ENCODE measurements around the gene SH3RF3. TPM values are rescaled to one million over a fixed set of nuclear protein-coding genes. Genes with fewer than 3 reads are reported as not detected.

SH3RF3 gene
- total and polyA plus RNA-seq, 2 donors (not counting 1 experiment from before 2014, with no cell fraction given): 8.3 to 10.1 TPM

- Histone ChIP-seq H3K9ac (ENCODE audit: insufficient read depth, low read length) (no peak overlapping the region), H3K4me1 (ENCODE audit: control insufficient read depth, extremely low read depth, insufficient read depth, low read length) (peaks cover 2% of the 10 kb centered on the region), H2AFZ (ENCODE audit: low read length) (no peak overlapping the region), H3K27ac (ENCODE audit: insufficient read depth, low read length) (no peak overlapping the region), H3K4me2 (ENCODE audit: extremely low read depth, insufficient read depth, low read length) (no peak overlapping the region), H3K9me3 (ENCODE audit: control insufficient read depth, insufficient read depth, low read depth, low read length) (no peaks in the 10 kb centered on the region), H3K36me3 (ENCODE audit: control insufficient read depth, insufficient read depth, low read length) (no peaks in the 10 kb centered on the region), H4K20me1 (ENCODE audit: control insufficient read depth, extremely low read depth, insufficient read depth, low read length) (no peaks in the 10 kb centered on the region), H3K4me3 (replicated peaks in 1 of 4; ENCODE audit: control extremely low read depth in 1 of 4, insufficient read depth in 1 of 4, low read depth in 3 of 4, low read length in 4 of 4) (no peak overlapping the region), H3K27me3 (ENCODE audit: control insufficient read depth, insufficient read depth, low read length) (no peaks in the 10 kb centered on the region), H3K79me2 (ENCODE audit: control insufficient read depth, insufficient read depth, low read length) (no peaks in the 10 kb centered on the region)
- DNase-seq (ENCODE audit: low read depth in 2 of 2): no peak
- TF ChIP-seq EZH2 (IDR thresholded peaks at IDR 0.05; ENCODE audit: low read length, missing control alignments) (no peak), CTCF (conservative IDR thresholded peaks at IDR 0.05 in 1 of 2, IDR thresholded peaks at IDR 0.05 in 1 of 2; ENCODE audit: low read depth in 1 of 2, low read length in 2 of 2) (no peak)
These were observed 350.8 kb downstream of the SH3RF3 start for GRCh38 chr2:109479804-109480203.

- Histone ChIP-seq H3K4me2 (ENCODE audit: extremely low read depth, insufficient read depth, low read length) (no peak overlapping the region), H3K9ac (ENCODE audit: insufficient read depth, low read length) (no peak overlapping the region)
- DNase-seq (ENCODE audit: low read depth in 2 of 2): no peak
These were observed 351.6 kb downstream of the SH3RF3 start for GRCh38 chr2:109480486-109481195.

GRCh38 chr2:109481196-109481555 is 352.2 kb downstream of the SH3RF3 start:
- H3K79me2 ChIP-seq (ENCODE audit: control insufficient read depth, insufficient read depth, low read length): no peaks in the 10 kb centered on the region
- no peaks in the 10 kb centered on the region for H3K36me3 ChIP-seq (ENCODE audit: control insufficient read depth, insufficient read depth, low read length)
- H3K4me1 ChIP-seq (ENCODE audit: control insufficient read depth, extremely low read depth, insufficient read depth, low read length): no peaks in the 10 kb centered on the region
- no peaks in the 10 kb centered on the region for H4K20me1 ChIP-seq (ENCODE audit: control insufficient read depth, extremely low read depth, insufficient read depth, low read length)
- no peak overlapping the region for H3K27ac ChIP-seq (ENCODE audit: insufficient read depth, low read length)
- no peak overlapping the region for H2AFZ ChIP-seq (ENCODE audit: low read length)
- peak in 1 of 2 donors; percentile 32 for DNase-seq (ENCODE audit: low read depth in 2 of 2)
- H3K4me3 ChIP-seq (replicated peaks in 1 of 4; ENCODE audit: control extremely low read depth in 1 of 4, insufficient read depth in 1 of 4, low read depth in 3 of 4, low read length in 4 of 4): no peak overlapping the region
- H3K4me2 ChIP-seq (ENCODE audit: extremely low read depth, insufficient read depth, low read length): no peak overlapping the region
- no peaks in the 10 kb centered on the region for H3K9me3 ChIP-seq (ENCODE audit: control insufficient read depth, insufficient read depth, low read depth, low read length)
- H3K27me3 ChIP-seq (ENCODE audit: control insufficient read depth, insufficient read depth, low read length): no peaks in the 10 kb centered on the region
- H3K9ac ChIP-seq (ENCODE audit: insufficient read depth, low read length): no peak overlapping the region
- TF ChIP-seq CTCF (conservative IDR thresholded peaks at IDR 0.05 in 1 of 2, IDR thresholded peaks at IDR 0.05 in 1 of 2; ENCODE audit: low read depth in 1 of 2, low read length in 2 of 2): no peak
- TF ChIP-seq EZH2 (IDR thresholded peaks at IDR 0.05; ENCODE audit: low read length, missing control alignments): no peak

More at GRCh38 chr2:109480486-109481195, 351.6 kb downstream of the SH3RF3 start:
- Histone ChIP-seq H3K27me3 (ENCODE audit: control insufficient read depth, insufficient read depth, low read length) (no peaks in the 10 kb centered on the region), H3K27ac (ENCODE audit: insufficient read depth, low read length) (no peak overlapping the region), H3K4me1 (ENCODE audit: control insufficient read depth, extremely low read depth, insufficient read depth, low read length) (peaks cover 2% of the 10 kb centered on the region), H4K20me1 (ENCODE audit: control insufficient read depth, extremely low read depth, insufficient read depth, low read length) (no peaks in the 10 kb centered on the region), H3K36me3 (ENCODE audit: control insufficient read depth, insufficient read depth, low read length) (no peaks in the 10 kb centered on the region), H3K79me2 (ENCODE audit: control insufficient read depth, insufficient read depth, low read length) (no peaks in the 10 kb centered on the region), H3K4me3 (replicated peaks in 1 of 4; ENCODE audit: control extremely low read depth in 1 of 4, insufficient read depth in 1 of 4, low read depth in 3 of 4, low read length in 4 of 4) (no peak overlapping the region), H2AFZ (ENCODE audit: low read length) (no peak overlapping the region), H3K9me3 (ENCODE audit: control insufficient read depth, insufficient read depth, low read depth, low read length) (no peaks in the 10 kb centered on the region)
- no peak for TF ChIP-seq EZH2 (IDR thresholded peaks at IDR 0.05; ENCODE audit: low read length, missing control alignments)
- no peak for TF ChIP-seq CTCF (conservative IDR thresholded peaks at IDR 0.05 in 1 of 2, IDR thresholded peaks at IDR 0.05 in 1 of 2; ENCODE audit: low read depth in 1 of 2, low read length in 2 of 2)

Measured in fibroblast of lung (primary cell).